ENCODE measurements around the gene DNAH3.
"Not testable (repeated sequence)": the region's sequence is repeated elsewhere in the genome, so short reads cannot be mapped to it uniquely, and the experiment has no call there.

DNAH3 gene, protein sequence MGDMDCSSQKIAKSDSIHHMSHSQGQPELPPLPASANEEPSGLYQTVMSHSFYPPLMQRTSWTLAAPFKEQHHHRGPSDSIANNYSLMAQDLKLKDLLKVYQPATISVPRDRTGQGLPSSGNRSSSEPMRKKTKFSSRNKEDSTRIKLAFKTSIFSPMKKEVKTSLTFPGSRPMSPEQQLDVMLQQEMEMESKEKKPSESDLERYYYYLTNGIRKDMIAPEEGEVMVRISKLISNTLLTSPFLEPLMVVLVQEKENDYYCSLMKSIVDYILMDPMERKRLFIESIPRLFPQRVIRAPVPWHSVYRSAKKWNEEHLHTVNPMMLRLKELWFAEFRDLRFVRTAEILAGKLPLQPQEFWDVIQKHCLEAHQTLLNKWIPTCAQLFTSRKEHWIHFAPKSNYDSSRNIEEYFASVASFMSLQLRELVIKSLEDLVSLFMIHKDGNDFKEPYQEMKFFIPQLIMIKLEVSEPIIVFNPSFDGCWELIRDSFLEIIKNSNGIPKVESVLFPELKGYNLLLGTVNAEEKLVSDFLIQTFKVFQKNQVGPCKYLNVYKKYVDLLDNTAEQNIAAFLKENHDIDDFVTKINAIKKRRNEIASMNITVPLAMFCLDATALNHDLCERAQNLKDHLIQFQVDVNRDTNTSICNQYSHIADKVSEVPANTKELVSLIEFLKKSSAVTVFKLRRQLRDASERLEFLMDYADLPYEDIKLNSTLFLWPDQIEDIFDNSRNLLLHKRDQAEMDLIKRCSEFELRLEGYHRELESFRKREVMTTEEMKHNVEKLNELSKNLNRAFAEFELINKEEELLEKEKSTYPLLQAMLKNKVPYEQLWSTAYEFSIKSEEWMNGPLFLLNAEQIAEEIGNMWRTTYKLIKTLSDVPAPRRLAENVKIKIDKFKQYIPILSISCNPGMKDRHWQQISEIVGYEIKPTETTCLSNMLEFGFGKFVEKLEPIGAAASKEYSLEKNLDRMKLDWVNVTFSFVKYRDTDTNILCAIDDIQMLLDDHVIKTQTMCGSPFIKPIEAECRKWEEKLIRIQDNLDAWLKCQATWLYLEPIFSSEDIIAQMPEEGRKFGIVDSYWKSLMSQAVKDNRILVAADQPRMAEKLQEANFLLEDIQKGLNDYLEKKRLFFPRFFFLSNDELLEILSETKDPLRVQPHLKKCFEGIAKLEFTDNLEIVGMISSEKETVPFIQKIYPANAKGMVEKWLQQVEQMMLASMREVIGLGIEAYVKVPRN (N-terminal part only)

DNA sequence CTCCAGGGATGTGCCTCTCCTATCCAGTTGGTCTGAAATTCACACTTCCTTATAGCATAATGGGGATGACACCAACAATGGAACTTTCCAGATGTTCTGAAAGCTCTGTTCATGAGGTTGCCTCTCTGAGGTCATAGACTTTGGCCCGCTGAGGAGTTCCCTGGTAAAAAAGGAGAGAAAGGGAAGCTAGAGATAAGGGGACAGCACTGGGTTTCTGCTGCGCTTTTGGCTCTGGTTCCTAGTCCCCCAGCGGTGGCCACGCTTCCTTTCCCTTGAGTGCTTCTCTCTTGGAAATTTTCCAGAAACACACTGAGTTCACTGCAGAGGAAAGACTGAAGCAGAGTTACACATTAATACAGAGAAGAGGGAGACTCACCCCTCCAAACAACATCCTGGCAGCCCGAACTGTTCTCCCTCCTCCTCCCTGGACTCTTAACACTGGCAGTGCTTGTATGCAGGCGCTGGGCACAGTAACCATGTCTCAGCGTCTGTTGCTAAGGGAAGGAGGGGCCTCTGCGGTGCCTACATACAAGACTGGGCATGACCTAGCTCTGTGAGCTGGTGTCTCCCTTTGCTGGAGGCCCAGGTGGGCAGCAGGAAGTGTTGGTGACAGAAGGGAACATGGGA is at the start of gene DNAH3:
Gene DNAH3, minus strand, starts transcription at position 472 of the 627 bp plus-strand sequence. CDS start 527 bp downstream, outside the sequence.
- intact Hi-C loops (cut with micrococcal nuclease), result no loop called here
- H3K27ac Mint-ChIP-seq, result peak within 1 kb of the TSS; percentile 12
- no peaks in the 10 kb centered on the region for H3K9me3 Mint-ChIP-seq
- H3K4me3 Mint-ChIP-seq, result no peak within 1 kb of the TSS
- H3K27me3 Mint-ChIP-seq, result peaks cover 40% of the 10 kb centered on the region
- peaks cover 10% of the 10 kb centered on the region for H3K4me1 Mint-ChIP-seq (ENCODE audit: low read depth)
- H3K36me3 Mint-ChIP-seq (ENCODE audit: low read depth), result no peaks in the 10 kb centered on the region

DNA sequence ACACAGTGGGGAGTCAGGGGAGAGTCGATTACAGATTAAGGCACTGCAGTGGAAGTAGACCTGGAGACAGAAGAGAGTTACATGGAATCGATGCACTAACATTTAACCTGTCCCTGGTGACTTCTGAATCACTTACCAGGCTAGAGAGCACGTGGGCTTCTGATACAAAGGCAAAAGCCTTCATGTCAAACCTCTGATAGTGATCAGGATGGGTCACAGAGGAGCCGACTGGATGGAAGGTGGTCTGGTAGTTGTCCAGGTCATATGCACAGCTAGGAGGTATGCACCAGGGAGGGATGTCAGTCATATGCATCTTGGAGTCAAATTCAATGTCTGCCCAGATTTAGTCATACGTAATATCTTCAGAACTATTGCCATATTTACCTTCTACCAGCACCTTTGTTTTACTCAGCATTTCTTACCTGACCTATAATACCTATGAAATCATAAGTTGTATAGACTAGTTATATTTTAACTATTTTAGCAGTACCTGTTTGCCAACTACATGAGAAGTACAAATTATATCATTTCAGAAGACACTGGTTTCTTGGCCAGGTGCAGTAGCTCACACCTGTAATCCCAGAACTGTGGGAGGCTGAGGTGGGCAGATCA is 49.1 kb upstream of the DNAH3 start:
- H3K4me3 Mint-ChIP-seq, result no peak overlapping the region
- no peaks in the 10 kb centered on the region for H3K9me3 Mint-ChIP-seq
- peaks cover 15% of the 10 kb centered on the region for H3K4me1 Mint-ChIP-seq (ENCODE audit: low read depth)
- peaks cover 37% of the 10 kb centered on the region for H3K27me3 Mint-ChIP-seq
- H3K27ac Mint-ChIP-seq, result no peak overlapping the region
- intact Hi-C loops (cut with micrococcal nuclease), result no loop called here
- no peaks in the 10 kb centered on the region for H3K36me3 Mint-ChIP-seq (ENCODE audit: low read depth)

DNA sequence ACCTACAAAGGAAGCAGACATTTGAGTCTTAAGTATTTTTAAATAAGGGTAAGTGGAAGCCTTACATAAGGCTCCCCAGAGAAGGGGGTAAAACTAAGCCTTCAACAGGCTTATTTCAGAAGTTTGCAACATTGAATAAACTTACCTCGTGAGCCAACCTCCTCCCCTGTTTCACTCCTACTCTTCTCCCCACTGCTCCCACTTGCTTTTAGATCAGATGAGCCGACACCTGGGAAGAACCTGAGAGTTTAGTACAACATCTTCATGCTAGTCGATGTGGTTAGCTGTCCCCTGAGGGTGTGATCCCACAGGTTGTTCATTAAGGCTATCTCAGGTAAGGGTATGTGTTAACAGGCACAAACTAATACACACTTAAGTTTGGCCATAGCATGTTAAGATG is 47.0 kb upstream of the DNAH3 start:
- H3K36me3 Mint-ChIP-seq (ENCODE audit: low read depth), result no peaks in the 10 kb centered on the region
- intact Hi-C loops (cut with micrococcal nuclease), result no loop called here
- H3K4me1 Mint-ChIP-seq (ENCODE audit: low read depth), result peaks cover 17% of the 10 kb centered on the region
- peaks cover 46% of the 10 kb centered on the region for H3K27me3 Mint-ChIP-seq
- H3K4me3 Mint-ChIP-seq, result no peak overlapping the region
- H3K9me3 Mint-ChIP-seq, result no peaks in the 10 kb centered on the region
- no peak overlapping the region for H3K27ac Mint-ChIP-seq

DNA sequence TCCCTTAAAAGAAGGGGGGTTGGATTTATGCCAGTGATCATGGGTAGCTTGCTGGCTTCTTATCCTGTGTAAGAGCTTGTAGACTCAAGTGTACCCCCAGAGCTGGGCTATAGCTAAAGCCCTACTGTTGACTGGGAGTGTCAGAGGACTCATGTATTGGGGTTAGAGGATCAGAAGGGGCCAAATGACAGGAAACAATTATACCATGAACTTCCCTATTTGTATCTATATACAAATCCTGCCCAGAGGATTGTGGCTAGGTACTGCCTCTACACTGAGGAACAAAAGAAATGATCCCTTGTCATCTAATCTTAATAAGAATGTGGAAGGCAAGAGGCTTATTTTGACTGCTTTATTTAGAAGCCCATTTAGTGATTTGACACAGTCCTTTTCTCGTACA is 46.5 kb upstream of the DNAH3 start:
- intact Hi-C loops (cut with micrococcal nuclease), result no loop called here
- Mint-ChIP-seq H3K27ac (no peak overlapping the region), H3K27me3 (peaks cover 47% of the 10 kb centered on the region), H3K9me3 (peaks cover under 1% of the 10 kb centered on the region), H3K4me1 (ENCODE audit: low read depth) (peaks cover 17% of the 10 kb centered on the region), H3K36me3 (ENCODE audit: low read depth) (no peaks in the 10 kb centered on the region), H3K4me3 (no peak overlapping the region)

DNA sequence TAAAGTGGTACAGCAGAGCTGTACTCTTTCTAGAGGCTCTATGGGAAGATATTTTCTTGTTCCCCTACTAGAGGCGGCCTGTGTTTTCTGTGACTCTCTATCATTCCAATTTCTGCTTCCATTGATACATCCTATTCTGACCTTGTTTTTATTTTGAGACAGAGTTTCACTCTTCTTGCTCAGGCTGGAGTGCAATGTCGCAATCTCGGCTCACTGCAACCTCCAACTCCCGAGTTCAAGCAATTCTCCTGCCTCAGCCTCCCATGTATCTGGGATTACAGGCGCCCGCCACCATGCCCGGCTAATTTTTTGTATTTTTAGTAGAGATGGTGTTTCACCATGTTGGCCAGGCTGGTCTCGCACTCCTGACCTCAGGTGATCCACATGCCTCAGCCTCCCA is 44.7 kb upstream of the DNAH3 start:
- H3K4me3 Mint-ChIP-seq, result not testable (repeated sequence)

DNA sequence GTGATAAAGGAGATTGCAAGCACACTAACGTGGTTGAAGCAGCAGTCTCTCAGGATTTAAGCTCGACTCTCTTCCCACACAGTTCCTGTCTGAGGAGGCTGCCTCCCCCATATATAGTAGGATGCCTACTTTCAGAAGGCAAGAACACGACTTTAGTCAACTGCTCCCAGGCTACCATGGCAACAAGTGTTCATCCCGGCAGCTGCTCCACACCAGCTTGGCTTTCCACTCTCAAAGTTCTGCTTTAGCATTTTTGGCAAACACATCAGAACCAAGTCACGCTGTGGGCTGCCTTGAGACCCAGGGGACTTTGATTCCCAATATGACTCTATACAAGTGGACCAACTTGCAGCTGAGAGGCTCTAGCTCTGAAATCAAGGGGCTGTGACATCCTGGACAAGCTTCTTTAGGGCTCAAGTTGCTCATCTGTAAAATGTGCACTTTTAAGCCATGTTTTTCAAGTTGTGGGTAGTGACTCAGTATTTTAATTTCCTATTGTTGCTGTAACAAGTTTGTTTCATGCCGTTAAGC is 44.2 kb upstream of the DNAH3 start:
- Mint-ChIP-seq H3K4me3 (no peak overlapping the region), H3K4me1 (ENCODE audit: low read depth) (peaks cover 17% of the 10 kb centered on the region), H3K27me3 (peaks cover 37% of the 10 kb centered on the region), H3K27ac (no peak overlapping the region), H3K36me3 (ENCODE audit: low read depth) (no peaks in the 10 kb centered on the region), H3K9me3 (peaks cover 5% of the 10 kb centered on the region)
- intact Hi-C loops (cut with micrococcal nuclease), result no loop called here

More for the DNA sequence above, 44.7 kb upstream of the DNAH3 start:
- H3K27ac Mint-ChIP-seq; H3K36me3 Mint-ChIP-seq (ENCODE audit: low read depth); intact Hi-C loops (cut with micrococcal nuclease); H3K9me3 Mint-ChIP-seq: not testable (repeated sequence)
- Mint-ChIP-seq H3K4me1 (ENCODE audit: low read depth) (peaks cover 17% of the 10 kb centered on the region), H3K27me3 (peaks cover 37% of the 10 kb centered on the region)

DNA sequence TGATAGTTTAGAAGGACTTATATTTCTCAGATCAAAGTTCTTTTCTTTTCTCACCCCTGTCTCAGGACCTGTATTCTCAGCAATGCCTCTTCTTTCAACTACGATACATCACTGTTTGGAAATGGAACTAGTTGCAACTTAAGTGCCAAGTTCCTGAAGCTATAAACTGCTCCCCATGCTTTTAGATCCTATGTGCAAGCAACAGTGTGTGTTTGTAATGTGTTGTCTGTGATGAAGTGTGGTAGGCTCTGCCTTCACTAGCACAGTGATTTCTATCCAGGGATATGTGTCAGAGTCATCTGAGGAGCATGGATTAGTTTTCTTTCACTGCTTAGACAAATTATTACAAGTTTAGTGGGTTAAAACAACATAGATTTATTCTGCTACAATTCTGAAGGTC is 42.3 kb upstream of the DNAH3 start:
- H3K4me3 Mint-ChIP-seq, result no peak overlapping the region
- no peaks in the 10 kb centered on the region for H3K36me3 Mint-ChIP-seq (ENCODE audit: low read depth)
- peaks cover 5% of the 10 kb centered on the region for H3K9me3 Mint-ChIP-seq
- intact Hi-C loops (cut with micrococcal nuclease), result no loop called here
- no peak overlapping the region for H3K27ac Mint-ChIP-seq
- H3K27me3 Mint-ChIP-seq, result peaks cover 35% of the 10 kb centered on the region
- peaks cover 22% of the 10 kb centered on the region for H3K4me1 Mint-ChIP-seq (ENCODE audit: low read depth)

DNA sequence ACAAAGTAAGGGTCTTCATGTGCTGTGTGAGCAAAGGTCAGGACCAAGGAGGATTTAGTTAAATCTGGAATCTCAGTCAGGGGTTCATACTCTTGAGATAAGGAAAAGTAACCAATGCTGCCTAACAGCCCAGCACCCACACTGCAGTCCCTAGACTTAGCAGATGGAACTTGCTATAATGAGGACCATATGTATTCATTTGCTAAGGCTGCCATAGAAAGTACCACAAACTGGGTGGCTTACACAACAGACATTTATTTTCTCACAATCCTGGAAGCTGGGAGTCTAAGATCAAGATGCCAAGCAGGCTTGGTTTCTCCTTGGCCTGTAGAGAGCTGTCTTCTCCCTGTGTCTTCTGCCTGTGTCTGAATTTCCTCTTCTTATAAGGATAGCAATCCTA is 40.0 kb upstream of the DNAH3 start:
- Mint-ChIP-seq H3K36me3 (ENCODE audit: low read depth) (no peaks in the 10 kb centered on the region), H3K27me3 (peaks cover 32% of the 10 kb centered on the region), H3K27ac (no peak overlapping the region), H3K4me1 (ENCODE audit: low read depth) (peaks cover 16% of the 10 kb centered on the region), H3K4me3 (no peak overlapping the region), H3K9me3 (peaks cover 5% of the 10 kb centered on the region)
- intact Hi-C loops (cut with micrococcal nuclease), result no loop called here

DNA sequence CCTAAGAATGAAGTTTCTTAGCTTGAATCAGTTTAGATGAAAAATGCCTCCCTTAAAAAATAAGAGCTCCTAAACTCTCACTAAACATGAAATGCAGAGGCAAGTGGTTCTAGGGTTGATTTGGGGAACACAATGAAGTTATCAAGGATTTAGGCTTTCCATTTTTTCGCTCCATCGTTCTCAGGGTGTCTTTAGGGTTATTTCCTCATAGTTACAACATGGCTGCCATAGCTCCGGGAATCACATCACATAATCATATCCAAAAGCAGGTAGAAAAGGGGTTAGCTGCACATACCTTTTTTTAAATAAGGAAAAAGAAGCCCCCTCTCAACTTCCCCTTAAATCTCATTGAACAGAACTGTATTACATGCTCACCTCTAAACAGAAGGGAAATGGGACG is 39.4 kb upstream of the DNAH3 start:
- Mint-ChIP-seq H3K27ac (no peak overlapping the region), H3K27me3 (peaks cover 32% of the 10 kb centered on the region)

DNA sequence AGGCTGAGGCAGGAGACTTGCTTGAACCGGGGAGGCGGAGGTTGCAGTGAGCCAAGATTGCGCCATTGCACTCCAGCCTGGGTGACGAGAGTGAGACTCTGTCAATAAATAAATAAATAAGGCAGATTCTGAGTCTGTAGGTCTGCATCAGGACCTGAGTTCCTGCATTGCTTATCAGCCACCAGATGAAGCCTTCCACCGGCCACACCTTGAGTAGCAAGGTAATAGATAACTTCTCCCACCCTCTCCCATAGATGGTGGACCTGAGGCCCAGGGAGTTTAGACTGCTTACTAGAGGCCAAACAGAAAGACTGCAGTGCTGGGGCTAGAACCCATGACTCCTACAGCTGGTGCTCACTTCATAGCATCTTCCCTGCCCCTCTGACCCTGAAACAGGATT is 38.7 kb upstream of the DNAH3 start:
- intact Hi-C loops (cut with micrococcal nuclease), result loop anchor here (2.0 to 5.0 kb wide), 2 partner anchors 111 to 368 kb away; no protein-coding TSS in a partner anchor
- H3K27me3 Mint-ChIP-seq, result peaks cover 28% of the 10 kb centered on the region

More for the DNA sequence above, 39.4 kb upstream of the DNAH3 start:
- H3K4me3 Mint-ChIP-seq, result no peak overlapping the region
- intact Hi-C loops (cut with micrococcal nuclease), result no loop called here
- H3K36me3 Mint-ChIP-seq (ENCODE audit: low read depth), result no peaks in the 10 kb centered on the region
- H3K4me1 Mint-ChIP-seq (ENCODE audit: low read depth), result peaks cover 12% of the 10 kb centered on the region
- H3K9me3 Mint-ChIP-seq, result peaks cover 8% of the 10 kb centered on the region

DNA sequence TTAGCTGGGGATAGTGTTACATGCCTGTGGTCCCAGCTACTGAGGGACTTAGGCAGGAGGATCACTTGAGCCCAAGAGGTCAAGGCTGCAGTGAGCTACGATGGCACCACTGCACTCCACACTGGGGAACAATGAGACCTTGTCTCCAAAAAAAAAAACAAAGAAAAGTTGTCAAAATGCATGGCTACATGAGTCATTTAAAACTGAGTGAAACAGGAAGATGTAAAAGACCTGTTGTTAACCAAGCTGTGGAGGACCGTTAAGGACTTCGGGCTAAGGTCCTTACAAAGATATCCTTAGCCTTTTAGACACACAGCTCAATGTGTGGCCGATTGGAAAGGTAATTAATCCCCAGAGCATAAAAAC is 35.7 kb upstream of the DNAH3 start:
- Mint-ChIP-seq H3K4me3 (no peak overlapping the region), H3K27me3 (peaks cover 12% of the 10 kb centered on the region), H3K9me3 (peaks cover 12% of the 10 kb centered on the region), H3K4me1 (ENCODE audit: low read depth) (peaks cover 13% of the 10 kb centered on the region), H3K27ac (no peak overlapping the region), H3K36me3 (ENCODE audit: low read depth) (peaks cover 14% of the 10 kb centered on the region)
- intact Hi-C loops (cut with micrococcal nuclease), result loop anchor here (5.0 kb wide), 1 partner anchor 371 kb away; no protein-coding TSS in a partner anchor

More for the DNA sequence above, 38.7 kb upstream of the DNAH3 start:
- peaks cover 13% of the 10 kb centered on the region for H3K4me1 Mint-ChIP-seq (ENCODE audit: low read depth)
- H3K27ac Mint-ChIP-seq, result no peak overlapping the region
- no peak overlapping the region for H3K4me3 Mint-ChIP-seq
- peaks cover 15% of the 10 kb centered on the region for H3K9me3 Mint-ChIP-seq
- no peaks in the 10 kb centered on the region for H3K36me3 Mint-ChIP-seq (ENCODE audit: low read depth)

DNA sequence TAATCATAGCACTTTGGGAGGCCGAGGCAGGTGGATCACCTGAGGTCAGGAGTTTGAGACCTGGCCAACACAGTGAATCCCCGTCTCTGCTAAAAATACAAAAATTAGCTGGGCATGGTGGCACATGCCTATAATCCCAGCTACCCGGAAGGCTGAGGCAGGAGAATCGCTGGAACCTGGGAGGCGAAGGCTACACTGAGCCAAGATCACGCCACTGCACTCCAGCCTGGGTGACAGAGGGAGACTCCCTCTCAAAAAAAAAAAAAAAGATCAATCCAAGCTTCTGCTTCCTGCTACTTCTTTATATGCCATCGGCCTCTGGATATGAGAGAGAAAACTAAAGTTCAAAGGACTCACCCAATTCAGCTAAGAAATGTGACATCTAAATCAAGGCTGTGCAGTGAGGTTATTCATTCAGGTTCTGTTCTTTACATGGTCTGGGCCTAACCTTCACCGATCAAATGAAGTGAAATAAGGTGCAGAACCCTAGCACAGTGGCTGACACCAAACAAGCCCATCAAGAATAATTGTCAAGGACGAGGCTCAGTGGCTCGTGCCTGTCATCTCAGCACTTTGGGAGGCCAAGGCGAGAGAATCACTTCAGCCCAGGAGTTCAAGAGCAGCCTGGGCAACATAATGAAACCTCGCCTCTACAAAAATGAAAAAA is 35.1 kb upstream of the DNAH3 start:
- Mint-ChIP-seq H3K9me3 (peaks cover 12% of the 10 kb centered on the region), H3K4me1 (ENCODE audit: low read depth) (peaks cover 13% of the 10 kb centered on the region), H3K4me3 (no peak overlapping the region), H3K27me3 (peaks cover 12% of the 10 kb centered on the region), H3K27ac (no peak overlapping the region), H3K36me3 (ENCODE audit: low read depth) (peaks cover 19% of the 10 kb centered on the region)
- intact Hi-C loops (cut with micrococcal nuclease), result loop anchor here (5.0 kb wide), 1 partner anchor 372 kb away; no protein-coding TSS in a partner anchor

All from dendritic cell treated with granulocyte-macrophage colony-stimulating factor and Interleukin-4, amounts not matched to agents 40 ng/mL and 50 ng/mL, for 4 days (primary cell).